ENCODE measurements around the gene TMBIM4.
"Not testable (repeated sequence)": the region's sequence is repeated elsewhere in the genome, so short reads cannot be mapped to it uniquely, and the experiment has no call there.

The TMBIM4 gene

DNA sequence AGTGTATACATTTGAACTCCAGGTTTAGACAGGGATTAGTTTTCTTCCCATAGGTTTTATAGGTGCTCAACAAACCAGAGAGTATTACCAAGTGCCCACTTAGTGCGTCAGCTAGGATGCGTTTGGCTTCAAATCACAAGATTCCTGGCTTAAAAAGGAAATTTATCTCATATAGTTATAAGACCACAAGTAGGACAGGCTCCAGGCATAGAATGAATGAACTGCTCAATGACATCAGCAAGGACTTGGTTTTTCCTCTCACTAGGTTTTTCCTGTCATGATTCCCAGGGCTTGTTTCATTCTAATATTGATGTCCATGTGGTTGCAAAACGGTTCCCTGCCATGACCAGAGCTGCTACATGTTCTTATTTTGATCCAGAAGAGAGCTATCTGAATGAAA is 13.2 kb upstream of the TMBIM4 start:
- Histone ChIP-seq H3K27me3 (peaks cover 0 to 12% (median 10%) of the 10 kb centered on the region in 11 experiments; a peak in 19 of 22 replicates), H3K9me3 (replicated peaks in 1 of 11) (peaks cover 1 to 19% (median 7%) of the 10 kb centered on the region in 11 experiments; a peak in 18 of 22 replicates), H3K4me1 (peaks cover 0 to 13% (median 0%) of the 10 kb centered on the region in 10 experiments; a peak in 7 of 20 replicates), H3K36me3 (no peaks in the 10 kb centered on the region), H3K9ac (no peak overlapping the region), H3K4me2 (no peak overlapping the region), H3K27ac (no peak overlapping the region), H4K20me1 (no peaks in the 10 kb centered on the region), H3K4me3 (no peak overlapping the region)
- TF ChIP-seq Cebpa-rat (IDR thresholded peaks at IDR 0.05) = no peak

DNA sequence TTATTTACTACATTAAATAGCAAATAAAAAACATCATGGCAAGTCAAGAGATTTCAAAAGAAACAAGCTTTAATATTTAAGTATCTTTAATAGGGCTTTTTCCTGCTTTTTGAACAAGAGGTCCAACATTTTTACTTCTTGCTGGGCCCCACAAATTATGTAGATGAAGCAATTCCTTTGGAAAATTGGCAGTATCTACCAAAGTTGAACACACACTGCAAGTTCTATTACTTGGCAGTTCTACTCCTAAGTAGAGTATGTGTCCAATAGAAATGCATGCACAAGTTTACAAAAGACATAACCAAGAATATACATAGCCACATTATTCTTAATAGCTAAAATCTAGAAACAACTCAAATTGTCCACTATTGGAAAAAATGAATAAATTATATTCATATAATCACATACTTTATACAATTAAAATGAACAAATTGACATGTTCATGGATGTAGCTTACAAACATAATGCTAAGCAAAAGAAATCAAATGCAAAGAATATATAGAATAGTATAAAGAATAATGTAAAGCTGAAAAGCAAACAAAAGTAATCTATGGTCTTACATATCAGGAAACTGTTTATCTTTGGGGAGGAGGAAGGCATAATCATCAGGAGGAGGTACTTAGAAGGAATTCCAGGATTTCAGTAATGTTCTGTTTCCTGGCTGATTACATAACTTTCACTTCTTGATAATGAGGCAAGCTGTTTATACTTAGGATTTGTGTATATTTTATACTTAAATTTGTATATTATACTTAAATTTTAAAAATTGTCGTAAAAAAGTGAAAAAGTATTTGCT is 6.5 kb upstream of the TMBIM4 start:
- Histone ChIP-seq H3K9ac (no peak overlapping the region), H3K9me3 (replicated peaks in 1 of 11) (peaks cover 13 to 41% (median 30%) of the 10 kb centered on the region in 11 experiments; a peak in 21 of 22 replicates), H4K20me1 (no peaks in the 10 kb centered on the region), H3K36me3 (peaks cover 0 to 2% (median 0%) of the 10 kb centered on the region in 11 experiments; a peak in 1 of 22 replicates), H3K27ac (no peak overlapping the region), H3K4me1 (peaks cover 0 to 39% (median 0%) of the 10 kb centered on the region in 10 experiments; a peak in 5 of 20 replicates), H3K4me2 (peak overlapping the region in 4 of 11 experiments; percentile 30 to 64 (median 50); a peak in 5 of 22 replicates), H3K27me3 (no peaks in the 10 kb centered on the region), H3K4me3 (no peak overlapping the region)
- TF ChIP-seq Cebpa-rat (IDR thresholded peaks at IDR 0.05) = no peak

DNA sequence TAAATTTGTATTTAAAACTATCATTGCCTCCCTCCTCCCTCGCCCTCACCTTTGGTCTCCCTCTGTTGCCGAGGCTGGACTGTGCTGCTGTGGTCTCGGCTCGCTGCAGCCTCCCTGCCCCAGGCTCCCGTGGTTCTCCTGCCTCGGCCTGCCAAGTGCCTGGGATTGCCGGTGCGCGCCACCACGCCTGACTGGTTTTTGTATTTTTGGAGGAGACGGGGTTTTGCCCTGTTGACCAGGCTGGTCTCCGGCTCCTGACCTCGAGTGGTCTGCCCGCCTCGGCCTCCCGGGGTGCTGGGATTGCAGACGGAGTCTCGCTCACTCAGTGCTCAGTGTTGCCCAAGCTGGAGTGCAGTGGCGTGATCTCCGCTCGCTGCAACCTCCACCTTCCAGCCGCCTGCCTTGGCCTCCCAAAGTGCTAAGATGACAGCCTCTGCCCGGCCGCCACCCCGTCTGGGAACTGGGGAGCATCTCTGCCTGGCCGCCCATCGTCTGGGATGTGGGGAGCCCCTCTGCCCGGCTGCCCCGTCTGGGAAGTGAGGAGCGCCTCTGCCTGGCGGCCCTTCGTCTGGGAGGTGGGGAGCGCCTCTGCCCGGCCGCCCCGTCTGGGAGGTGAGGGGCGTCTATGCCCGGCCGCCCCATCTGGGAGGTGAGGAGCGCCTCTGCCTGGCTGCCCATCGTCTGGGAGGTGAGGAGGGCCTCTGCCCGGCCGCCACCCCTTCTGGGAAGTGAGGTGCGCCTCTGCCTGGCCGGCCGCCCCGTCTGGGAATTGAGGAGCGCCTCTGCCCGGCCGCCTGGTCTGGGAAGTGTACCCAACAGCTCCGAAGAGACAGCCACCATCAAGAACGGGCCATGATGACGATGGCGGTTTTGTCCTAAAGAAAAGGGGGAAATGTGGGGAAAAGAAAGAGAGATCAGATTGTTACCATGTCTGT is 4.9 kb upstream of the TMBIM4 start:
- H3K4me2 ChIP-seq, H3K27ac ChIP-seq, H4K20me1 ChIP-seq, H3K36me3 ChIP-seq, H3K27me3 ChIP-seq, H3K9ac ChIP-seq: not testable (repeated sequence)
- peaks cover 6 to 50% (median 8%) of the 10 kb centered on the region in 10 experiments; a peak in 15 of 20 replicates for H3K4me1 ChIP-seq
- 0 out of 20 replicates have a peak overlapping the region, but pooled peaks of 1 of the 10 experiments have one; percentile 24 for H3K4me3 ChIP-seq
- peaks cover 13 to 48% (median 35%) of the 10 kb centered on the region in 11 experiments; a peak in 21 of 22 replicates for H3K9me3 ChIP-seq (replicated peaks in 1 of 11)

DNA sequence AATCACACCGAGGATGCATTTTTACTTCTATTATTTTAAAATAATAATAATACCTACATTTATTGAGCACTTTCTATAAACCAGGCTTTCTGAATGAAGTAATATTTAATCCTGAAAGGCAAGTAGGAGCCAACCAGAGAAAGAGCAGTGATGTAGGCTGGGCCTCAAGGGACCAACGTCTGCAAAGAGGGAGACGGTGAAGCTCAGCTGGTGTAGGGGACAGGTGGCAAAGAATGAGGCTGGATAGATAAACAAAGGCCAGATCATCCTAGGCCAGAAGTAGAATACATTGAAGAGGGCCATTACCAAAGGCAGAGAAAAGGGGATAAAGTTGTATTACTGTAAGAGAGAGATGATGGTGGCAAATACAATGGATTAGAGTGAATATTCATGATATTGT is 810 bp upstream of the TMBIM4 start:
- Histone ChIP-seq H3K27ac (peak overlapping the region; percentile 96 to 100 (median 99)), H3K4me2 (peak overlapping the region; percentile 70 to 91 (median 79)), H3K27me3 (no peaks in the 10 kb centered on the region), H3K4me1 (peaks cover 15 to 53% (median 22%) of the 10 kb centered on the region in 10 experiments), H3K9me3 (replicated peaks in 1 of 11) (peaks cover 31 to 75% (median 52%) of the 10 kb centered on the region in 11 experiments), H3K36me3 (peaks cover 16 to 30% (median 23%) of the 10 kb centered on the region in 11 experiments), H3K9ac (peak overlapping the region; percentile 92 to 99 (median 96); a peak in 20 of 22 replicates), H4K20me1 (no peaks in the 10 kb centered on the region), H3K4me3 (peak overlapping the region; percentile 57 to 78 (median 64))
- no peak for TF ChIP-seq Cebpa-rat (IDR thresholded peaks at IDR 0.05)

DNA sequence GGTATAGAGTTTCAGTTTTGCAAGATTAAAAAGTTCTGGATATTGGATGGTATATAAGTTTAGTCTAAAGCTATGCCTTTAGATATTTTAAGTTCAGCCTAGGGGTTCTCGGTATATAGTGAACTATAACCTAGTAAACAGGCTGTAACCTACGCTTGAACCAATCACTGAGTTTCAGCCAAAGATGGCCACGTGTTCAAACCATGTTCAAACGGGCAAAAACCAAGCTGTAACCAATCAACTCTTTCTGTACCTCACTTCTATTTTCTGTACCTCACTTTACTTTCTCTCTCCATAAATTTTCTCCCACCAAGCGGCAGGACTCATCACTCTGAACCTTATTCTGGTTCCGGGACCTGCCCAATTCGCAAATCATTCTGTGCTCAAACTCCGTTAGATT is 1.4 kb downstream of the TMBIM4 start:
- Histone ChIP-seq H3K27me3 (no peaks in the 10 kb centered on the region), H3K27ac (peak overlapping the region; percentile 96 to 100 (median 99)), H4K20me1 (no peaks in the 10 kb centered on the region), H3K4me2 (peak overlapping the region; percentile 70 to 91 (median 79)), H3K4me3 (peak overlapping the region; percentile 57 to 78 (median 64)), H3K4me1 (peaks cover 19 to 57% (median 23%) of the 10 kb centered on the region in 10 experiments), H3K9ac (peak overlapping the region; percentile 92 to 99 (median 96)), H3K9me3 (replicated peaks in 1 of 11) (peaks cover 41 to 75% (median 52%) of the 10 kb centered on the region in 11 experiments), H3K36me3 (peaks cover 23 to 49% (median 39%) of the 10 kb centered on the region in 11 experiments)
- TF ChIP-seq Cebpa-rat (IDR thresholded peaks at IDR 0.05) = no peak

DNA sequence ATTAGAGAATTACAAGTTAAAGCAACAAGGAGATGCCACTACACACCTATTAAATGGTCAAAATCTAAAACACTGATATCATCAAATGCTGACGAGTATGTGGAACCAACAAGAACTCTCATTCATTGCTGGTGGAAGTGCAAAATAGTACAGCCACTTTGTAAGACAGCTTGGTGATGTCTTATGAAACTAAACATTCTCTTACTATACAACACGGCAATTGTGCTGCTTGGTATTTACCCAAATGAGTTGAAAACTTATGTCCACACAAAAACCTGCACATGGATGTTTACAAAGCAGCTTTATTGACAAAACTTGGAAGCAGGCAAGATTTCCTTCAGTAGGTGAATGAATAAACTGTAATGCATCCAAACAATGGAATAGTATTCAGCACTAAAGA is 3.2 kb downstream of the TMBIM4 start:
- no peaks in the 10 kb centered on the region for H3K27me3 ChIP-seq
- peaks cover 40 to 79% (median 54%) of the 10 kb centered on the region in 11 experiments for H3K9me3 ChIP-seq (replicated peaks in 1 of 11)
- H3K27ac ChIP-seq = no peak overlapping the region
- H3K4me3 ChIP-seq = no peak overlapping the region
- no peak for TF ChIP-seq Cebpa-rat (IDR thresholded peaks at IDR 0.05)
- peak overlapping the region in 1 of 11 experiments; percentile 85; a peak in 1 of 22 replicates for H3K4me2 ChIP-seq
- no peaks in the 10 kb centered on the region for H4K20me1 ChIP-seq
- peaks cover 19 to 59% (median 24%) of the 10 kb centered on the region in 10 experiments for H3K4me1 ChIP-seq
- peaks cover 23 to 61% (median 43%) of the 10 kb centered on the region in 11 experiments for H3K36me3 ChIP-seq
- H3K9ac ChIP-seq = no peak overlapping the region

DNA sequence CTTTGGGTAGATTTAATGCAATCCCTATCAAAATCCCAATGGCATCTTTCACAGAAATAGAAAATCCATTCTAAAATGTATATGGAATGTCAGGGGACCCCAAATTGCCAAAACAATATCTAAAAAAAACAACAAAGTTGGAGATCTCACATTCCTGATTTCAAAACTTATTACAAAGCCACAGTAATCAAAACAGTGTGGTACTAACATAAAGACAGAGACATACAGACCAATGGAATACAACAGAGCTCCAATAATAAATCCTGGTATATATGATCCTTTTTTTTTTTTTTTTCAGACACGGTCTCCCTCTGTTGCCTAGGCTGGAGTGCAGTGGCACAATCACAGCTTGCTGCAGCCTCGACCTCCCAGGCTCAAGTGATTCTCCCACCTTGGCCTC is 4.7 kb downstream of the TMBIM4 start:
- H3K9me3 ChIP-seq (replicated peaks in 1 of 11) = peaks cover 51 to 80% (median 61%) of the 10 kb centered on the region in 11 experiments
- H3K9ac ChIP-seq = no peak overlapping the region
- H3K36me3 ChIP-seq = peaks cover 34 to 74% (median 56%) of the 10 kb centered on the region in 11 experiments
- no peaks in the 10 kb centered on the region for H4K20me1 ChIP-seq
- no peak for TF ChIP-seq Cebpa-rat (IDR thresholded peaks at IDR 0.05)
- H3K4me2 ChIP-seq = no peak overlapping the region
- no peaks in the 10 kb centered on the region for H3K27me3 ChIP-seq
- peaks cover 12 to 45% (median 16%) of the 10 kb centered on the region in 10 experiments for H3K4me1 ChIP-seq
- peak overlapping the region in 1 of 10 experiments; percentile 36; a peak in 1 of 20 replicates for H3K4me3 ChIP-seq
- H3K27ac ChIP-seq = no peak overlapping the region

DNA sequence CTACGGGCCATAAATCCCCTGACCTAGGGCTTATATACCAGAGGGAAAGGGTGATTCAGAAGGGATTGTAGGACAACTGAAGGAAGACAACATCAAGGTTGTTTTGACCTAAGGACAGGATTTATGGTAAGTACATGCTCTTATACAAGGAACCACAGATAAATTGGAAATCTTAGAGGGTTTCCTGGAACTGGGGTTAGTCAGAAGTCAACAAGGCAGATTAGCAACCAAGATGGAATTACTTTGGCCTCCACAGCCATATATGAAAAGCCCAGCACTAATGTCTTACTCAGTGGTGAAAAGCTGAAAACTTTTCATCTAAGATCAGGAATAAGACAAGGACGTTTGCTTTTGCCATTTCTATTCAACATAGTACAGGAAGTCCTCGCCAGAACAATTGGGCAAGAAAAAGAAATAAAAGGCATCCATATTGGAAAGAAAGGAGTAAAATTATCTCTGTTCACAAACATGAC is 5.4 kb downstream of the TMBIM4 start:
- Histone ChIP-seq H4K20me1 (no peaks in the 10 kb centered on the region), H3K9ac (no peak overlapping the region), H3K4me3 (no peak overlapping the region), H3K27me3 (no peaks in the 10 kb centered on the region), H3K4me1 (peaks cover 12 to 50% (median 16%) of the 10 kb centered on the region in 10 experiments), H3K9me3 (replicated peaks in 1 of 11) (peaks cover 58 to 87% (median 68%) of the 10 kb centered on the region in 11 experiments), H3K4me2 (no peak overlapping the region), H3K27ac (no peak overlapping the region), H3K36me3 (peaks cover 40 to 82% (median 64%) of the 10 kb centered on the region in 11 experiments)
- no peak for TF ChIP-seq Cebpa-rat (IDR thresholded peaks at IDR 0.05)
